Activated naive CD4-positive, alpha-beta T cell treated with anti-CD3 and anti-CD28 coated beads for 36 hours (primary cell): ENCODE measurements around the gene DHX16. TPM values are rescaled to one million over a fixed set of nuclear protein-coding genes. Genes with fewer than 3 reads are reported as not detected.

ENCODE experiments used
- CTCF ChIA-PET: fragments of 350-600 bp; sonication (Branson Sonifier 250); formaldehyde crosslinking; loops from one replicate; lab custom pipeline; 2021; ENCODE audit warnings: antibody characterized with exemption; lab: Charles Lee
- DNase-seq: peaks from one replicate; pipeline ENCODE4 v3.0.0-alpha.2; 2020
- H3K27ac Mint-ChIP-seq: one replicate; pipeline ENCODE4 v1.8.0; 2021; ENCODE audit warnings: mild to moderate bottlenecking, mixed read lengths
- H3K27me3 Mint-ChIP-seq: one replicate; pipeline ENCODE4 v1.8.0; 2021; ENCODE audit warnings: low read depth, mixed read lengths
- H3K36me3 Mint-ChIP-seq: one replicate; pipeline ENCODE4 v1.8.0; 2021; ENCODE audit warnings: low read depth, mixed read lengths
- H3K4me1 Mint-ChIP-seq: one replicate; pipeline ENCODE4 v1.8.0; 2021; ENCODE audit warnings: low read depth, mixed read lengths
- H3K4me3 Mint-ChIP-seq: one replicate; pipeline ENCODE4 v1.8.0; 2021; ENCODE audit warnings: mild to moderate bottlenecking, moderate library complexity, mixed read lengths
- H3K9me3 Mint-ChIP-seq: one replicate; pipeline ENCODE4 v1.8.0; 2021; ENCODE audit warnings: mixed read lengths
- intact Hi-C: fragments of 100-400 bp; cut with micrococcal nuclease; formaldehyde crosslinking; loops from one replicate; pipeline ENCODE4 v1.15.1; 2023
- total RNA-seq, 2 experiments: library from RNA; stranded (reverse); gene quantifications; one replicate each; pipeline ENCODE4 v1.2.3, GENCODE V29; 2021

Gene DHX16
- total RNA-seq, 2 experiments from 2014 or later: 25.7 to 27.7 TPM

- Mint-ChIP-seq H3K9me3 (no peaks in the 10 kb centered on the region), H3K36me3 (peaks cover 66% of the 10 kb centered on the region), H3K27me3 (no peaks in the 10 kb centered on the region), H3K4me1 (peaks cover 34% of the 10 kb centered on the region), H3K4me3 (peak overlapping the region; percentile 96), H3K27ac (peak overlapping the region; percentile 100)
- CTCF ChIA-PET: interaction anchor here (0.8 to 1.8 kb wide), 5 partner anchors 11 to 140 kb away, joined by 3 to 7 read pairs (median 5); no protein-coding TSS in a partner anchor
- intact Hi-C loops: loop anchor here (2.0 to 5.0 kb wide), 2 partner anchors 38 to 357 kb away; partner anchors contain the start of genes C6orf136 and TRIM39
- peak; percentile 82 for DNase-seq
Observed at GRCh38 chr6:30684386-30685156, 11.8 kb upstream of the DHX16 start.

GRCh38 chr6:30683980-30684338 is 11.2 kb upstream of the DHX16 start:
- peaks cover 71% of the 10 kb centered on the region for H3K36me3 Mint-ChIP-seq
- peak overlapping the region; percentile 96 for H3K4me3 Mint-ChIP-seq
- CTCF ChIA-PET: interaction anchor here (1.8 to 13.4 kb wide), 2 partner anchors 39 to 46 kb away, joined by 7 to 346 read pairs; partner anchors contain the start of gene TUBB
- H3K4me1 Mint-ChIP-seq: peaks cover 30% of the 10 kb centered on the region
- intact Hi-C loops: loop anchor here (2.0 kb wide), 2 partner anchors 37 to 145 kb away; partner anchors contain the start of gene C6orf136
- peak overlapping the region; percentile 100 for H3K27ac Mint-ChIP-seq
- H3K9me3 Mint-ChIP-seq: no peaks in the 10 kb centered on the region
- H3K27me3 Mint-ChIP-seq: no peaks in the 10 kb centered on the region
- no peak for DNase-seq

GRCh38 chr6:30683183-30683979 is 10.6 kb upstream of the DHX16 start:
- CTCF ChIA-PET: interaction anchor here (13.4 kb wide), 1 partner anchor 46 kb away, joined by 346 read pairs; the partner anchor contains the start of gene TUBB
- H3K27me3 Mint-ChIP-seq: no peaks in the 10 kb centered on the region
- intact Hi-C loops: loop anchor here (2.0 kb wide), 1 partner anchor 145 kb away; no protein-coding TSS in a partner anchor
- peaks cover 27% of the 10 kb centered on the region for H3K4me1 Mint-ChIP-seq
- peak overlapping the region; percentile 96 for H3K4me3 Mint-ChIP-seq
- H3K9me3 Mint-ChIP-seq: no peaks in the 10 kb centered on the region
- H3K36me3 Mint-ChIP-seq: peaks cover 74% of the 10 kb centered on the region
- peak overlapping the region; percentile 100 for H3K27ac Mint-ChIP-seq
- peak; percentile 23 for DNase-seq

- Mint-ChIP-seq H3K27me3 (no peaks in the 10 kb centered on the region), H3K9me3 (no peaks in the 10 kb centered on the region), H3K27ac (peak overlapping the region; percentile 100), H3K4me1 (peaks cover 18% of the 10 kb centered on the region), H3K4me3 (peak overlapping the region; percentile 96), H3K36me3 (peaks cover 74% of the 10 kb centered on the region)
- intact Hi-C loops: loop anchor here (1.0 to 2.0 kb wide), 6 partner anchors 35 to 192 kb away; partner anchors contain the start of genes GNL1, MDC1, MRPS18B and PPP1R10
- DNase-seq: peak; percentile 94
- CTCF ChIA-PET: interaction anchor here (0.6 to 13.4 kb wide), 9 partner anchors 10 to 199 kb away, joined by 3 to 346 read pairs (median 3); partner anchors contain the start of genes DHX16, MDC1 and TUBB
Observed at GRCh38 chr6:30682143-30683117, 9.6 kb upstream of the DHX16 start.

- Mint-ChIP-seq H3K9me3 (no peaks in the 10 kb centered on the region), H3K36me3 (peaks cover 81% of the 10 kb centered on the region), H3K27ac (peak overlapping the region; percentile 100), H3K27me3 (no peaks in the 10 kb centered on the region), H3K4me1 (peaks cover 18% of the 10 kb centered on the region), H3K4me3 (peak overlapping the region; percentile 96)
- no peak for DNase-seq
- CTCF ChIA-PET: interaction anchor here (0.6 to 13.4 kb wide), 10 partner anchors 9 to 198 kb away, joined by 3 to 346 read pairs (median 4); partner anchors contain the start of genes DHX16, MDC1, NRM and TUBB
- intact Hi-C loops: loop anchor here (1.0 to 2.0 kb wide), 7 partner anchors 36 to 405 kb away; partner anchors contain the start of genes GNL1, MDC1, MRPS18B and PPP1R10
Observed at GRCh38 chr6:30681766-30682142, 8.9 kb upstream of the DHX16 start.

GRCh38 chr6:30679765-30680535 is 7.1 kb upstream of the DHX16 start:
- H3K4me1 Mint-ChIP-seq: peaks cover 21% of the 10 kb centered on the region
- peak overlapping the region; percentile 96 for H3K4me3 Mint-ChIP-seq
- peak; percentile 13 for DNase-seq

GRCh38 chr6:30678964-30679726 is 6.3 kb upstream of the DHX16 start:
- peak; percentile 95 for DNase-seq
- H3K4me3 Mint-ChIP-seq: peak overlapping the region; percentile 96
- peaks cover 21% of the 10 kb centered on the region for H3K4me1 Mint-ChIP-seq
- CTCF ChIA-PET: interaction anchor here (0.6 to 13.4 kb wide), 25 partner anchors 9 to 412 kb away, joined by 3 to 346 read pairs (median 5); partner anchors contain the start of genes ATAT1, MDC1, MRPS18B and PPP1R10
- peaks cover 73% of the 10 kb centered on the region for H3K36me3 Mint-ChIP-seq
- peak overlapping the region; percentile 100 for H3K27ac Mint-ChIP-seq
- H3K27me3 Mint-ChIP-seq: no peaks in the 10 kb centered on the region
- no peaks in the 10 kb centered on the region for H3K9me3 Mint-ChIP-seq
- intact Hi-C loops: loop anchor here (1.0 kb wide), 3 partner anchors 52 to 235 kb away; partner anchors contain the start of gene VARS2

More at GRCh38 chr6:30679765-30680535, 7.1 kb upstream of the DHX16 start:
- intact Hi-C loops: loop anchor here (1.0 to 2.0 kb wide), 4 partner anchors 51 to 407 kb away; partner anchors contain the start of gene VARS2
- no peaks in the 10 kb centered on the region for H3K9me3 Mint-ChIP-seq
- H3K36me3 Mint-ChIP-seq: peaks cover 78% of the 10 kb centered on the region
- H3K27me3 Mint-ChIP-seq: no peaks in the 10 kb centered on the region
- CTCF ChIA-PET: interaction anchor here (0.6 to 13.4 kb wide), 15 partner anchors 8 to 918 kb away, joined by 3 to 346 read pairs (median 6); partner anchors contain the start of genes DHX16, NRM and TUBB
- H3K27ac Mint-ChIP-seq: peak overlapping the region; percentile 100

GRCh38 chr6:30676660-30677285 is 4.0 kb upstream of the DHX16 start:
- CTCF ChIA-PET: interaction anchor here (0.6 to 13.4 kb wide), 3 partner anchors 53 to 135 kb away, joined by 3 to 346 read pairs (median 4); partner anchors contain the start of gene TUBB
- peaks cover 51% of the 10 kb centered on the region for H3K36me3 Mint-ChIP-seq

GRCh38 chr6:30670760-30671527 is 1.9 kb downstream of the DHX16 start:
- CTCF ChIA-PET: interaction anchor here (2.3 to 13.4 kb wide), 3 partner anchors 10 to 59 kb away, joined by 8 to 346 read pairs (median 13); partner anchors contain the start of gene TUBB

More at GRCh38 chr6:30676660-30677285, 4.0 kb upstream of the DHX16 start:
- no peak overlapping the region for H3K4me3 Mint-ChIP-seq
- no peaks in the 10 kb centered on the region for H3K9me3 Mint-ChIP-seq
- H3K4me1 Mint-ChIP-seq: peaks cover 30% of the 10 kb centered on the region
- no peaks in the 10 kb centered on the region for H3K27me3 Mint-ChIP-seq
- intact Hi-C loops: no loop called here
- DNase-seq: no peak
- H3K27ac Mint-ChIP-seq: peak overlapping the region; percentile 53

More at GRCh38 chr6:30670760-30671527, 1.9 kb downstream of the DHX16 start:
- Mint-ChIP-seq H3K27ac (no peak overlapping the region), H3K4me3 (peak overlapping the region; percentile 64), H3K4me1 (peaks cover 32% of the 10 kb centered on the region), H3K27me3 (no peaks in the 10 kb centered on the region), H3K9me3 (no peaks in the 10 kb centered on the region), H3K36me3 (peaks cover 9% of the 10 kb centered on the region)
- intact Hi-C loops: no loop called here
- DNase-seq: no peak
